GM18907 (cell line): Measurements from ENCODE around the gene SLC18B1.
"Not testable (repeated sequence)": the region's sequence is repeated elsewhere in the genome, so short reads cannot be mapped to it uniquely, and the experiment has no call there.

Experiments used
- ATAC-seq: cut with Tn5 transposase; IDR thresholded peaks from one replicate; pipeline ENCODE4 v1.9.1; 2021; ENCODE audit warnings: mild to moderate bottlenecking, moderate library complexity; ENCODE audit not compliant: unreplicated experiment

SLC18B1 gene

GRCh38 chr6:132800656-132801055, 2.2 kb upstream of the SLC18B1 start:
- no peak for ATAC-seq

- ATAC-seq, result peak; percentile 93
Observed at GRCh38 chr6:132798869-132799538, 567 bp upstream of the SLC18B1 start.

- no peak for ATAC-seq
Observed at GRCh38 chr6:132795461-132795860, 3.0 kb downstream of the SLC18B1 start.

- ATAC-seq, result no peak
Observed at GRCh38 chr6:132792510-132792909, 5.9 kb downstream of the SLC18B1 start.

GRCh38 chr6:132790450-132790849, 8.0 kb downstream of the SLC18B1 start:
- ATAC-seq, result no peak

GRCh38 chr6:132789396-132789776, 9.1 kb downstream of the SLC18B1 start:
- no peak for ATAC-seq

GRCh38 chr6:132788658-132789395, 9.6 kb downstream of the SLC18B1 start:
- ATAC-seq, result no peak

- no peak for ATAC-seq
Observed at GRCh38 chr6:132785936-132786335, 12.5 kb downstream of the SLC18B1 start.

- ATAC-seq, result peak; percentile 71
Observed at GRCh38 chr6:132780770-132781371, 17.6 kb downstream of the SLC18B1 start.

- ATAC-seq, result not testable (repeated sequence)
Observed at GRCh38 chr6:132777881-132778280, 20.6 kb downstream of the SLC18B1 start.

- peak; percentile 95 for ATAC-seq
Observed at GRCh38 chr6:132768051-132768517, 30.4 kb downstream of the SLC18B1 start.

GRCh38 chr6:132765560-132765959, 32.9 kb downstream of the SLC18B1 start:
- ATAC-seq, result no peak

- no peak for ATAC-seq
Observed at GRCh38 chr6:132764370-132764769, 34.1 kb downstream of the SLC18B1 start.

- peak; percentile 90 for ATAC-seq
Observed at GRCh38 chr6:132763269-132763668, 35.2 kb downstream of the SLC18B1 start.

GRCh38 chr6:132760256-132760655, 38.2 kb downstream of the SLC18B1 start:
- ATAC-seq, result no peak

GRCh38 chr6:132758689-132759088, 39.7 kb downstream of the SLC18B1 start:
- ATAC-seq, result no peak

GRCh38 chr6:132752255-132752654, 46.2 kb downstream of the SLC18B1 start:
- ATAC-seq, result no peak

- no peak for ATAC-seq
Observed at GRCh38 chr6:132751828-132752227, 46.6 kb downstream of the SLC18B1 start.

- peak; percentile 56 for ATAC-seq
Observed at GRCh38 chr6:132751306-132751705, 47.1 kb downstream of the SLC18B1 start.

GRCh38 chr6:132750455-132751248, 47.8 kb downstream of the SLC18B1 start:
- peak; percentile 84 for ATAC-seq

GRCh38 chr6:132749111-132749510, 49.3 kb downstream of the SLC18B1 start:
- ATAC-seq, result no peak
